C4-2B (cell line): Measurements from ENCODE around the gene DSG1.

Experiments used
- ZFX ChIP-seq: fragments of 450-650 bp; IDR thresholded peaks from 2 replicates; pipeline ENCODE4 v1.6.1; 2017
- TF ChIP-seq, protein P1 (sequence below): fragments of 450-650 bp; conservative IDR thresholded peaks from 2 replicates; pipeline ENCODE4 v1.5.1; 2017; ENCODE audit warnings: mild to moderate bottlenecking

DNA sequence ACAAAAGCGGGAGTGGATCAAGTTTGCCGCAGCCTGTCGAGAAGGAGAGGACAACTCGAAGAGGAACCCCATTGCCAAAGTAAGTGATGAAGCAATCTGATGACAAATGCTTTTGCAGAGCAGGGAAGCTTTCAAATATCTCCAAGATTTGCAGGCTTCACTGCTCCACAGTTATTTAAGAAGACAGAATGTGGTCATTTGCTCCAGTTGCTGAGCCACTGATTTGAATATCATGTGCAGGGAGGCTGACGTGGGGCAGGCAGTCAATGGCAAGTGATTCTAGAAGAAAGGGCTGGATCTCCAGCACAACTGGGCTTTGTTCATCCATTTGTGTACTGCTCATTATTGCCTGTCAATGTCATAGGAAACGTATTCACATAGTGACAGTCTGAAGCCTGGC lies 68.8 kb downstream of the DSG1 start:
- TF ChIP-seq, protein P1, sequence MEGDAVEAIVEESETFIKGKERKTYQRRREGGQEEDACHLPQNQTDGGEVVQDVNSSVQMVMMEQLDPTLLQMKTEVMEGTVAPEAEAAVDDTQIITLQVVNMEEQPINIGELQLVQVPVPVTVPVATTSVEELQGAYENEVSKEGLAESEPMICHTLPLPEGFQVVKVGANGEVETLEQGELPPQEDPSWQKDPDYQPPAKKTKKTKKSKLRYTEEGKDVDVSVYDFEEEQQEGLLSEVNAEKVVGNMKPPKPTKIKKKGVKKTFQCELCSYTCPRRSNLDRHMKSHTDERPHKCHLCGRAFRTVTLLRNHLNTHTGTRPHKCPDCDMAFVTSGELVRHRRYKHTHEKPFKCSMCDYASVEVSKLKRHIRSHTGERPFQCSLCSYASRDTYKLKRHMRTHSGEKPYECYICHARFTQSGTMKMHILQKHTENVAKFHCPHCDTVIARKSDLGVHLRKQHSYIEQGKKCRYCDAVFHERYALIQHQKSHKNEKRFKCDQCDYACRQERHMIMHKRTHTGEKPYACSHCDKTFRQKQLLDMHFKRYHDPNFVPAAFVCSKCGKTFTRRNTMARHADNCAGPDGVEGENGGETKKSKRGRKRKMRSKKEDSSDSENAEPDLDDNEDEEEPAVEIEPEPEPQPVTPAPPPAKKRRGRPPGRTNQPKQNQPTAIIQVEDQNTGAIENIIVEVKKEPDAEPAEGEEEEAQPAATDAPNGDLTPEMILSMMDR, result no peak
- no peak for TF ChIP-seq ZFX
